ENCODE results near the gene CFP.
"Not testable (repeated sequence)": the region's sequence is repeated elsewhere in the genome, so short reads cannot be mapped to it uniquely, and the experiment has no call there.

Gene CFP

GRCh38 chrX:47629419-47630200 lies at the start of gene CFP:
TSS of gene CFP (minus strand) at chrX:47629930. CDS start at chrX:47629844, 86 bp downstream.
- DNase-seq (ENCODE audit: low read depth in 2 of 2), result no peak

GRCh38 chrX:47675959-47676859 lies 46.5 kb upstream of the CFP start:
- DNase-seq (ENCODE audit: low read depth in 2 of 2), result not testable (repeated sequence)

GRCh38 chrX:47674776-47675175 lies 45.0 kb upstream of the CFP start:
- DNase-seq (ENCODE audit: low read depth in 2 of 2), result no peak

- not testable (repeated sequence) for DNase-seq (ENCODE audit: low read depth in 2 of 2)
Measured at GRCh38 chrX:47665797-47666196, 36.1 kb upstream of the CFP start.

GRCh38 chrX:47664737-47665136 lies 35.0 kb upstream of the CFP start:
- DNase-seq (ENCODE audit: low read depth in 2 of 2), result no peak

DNA sequence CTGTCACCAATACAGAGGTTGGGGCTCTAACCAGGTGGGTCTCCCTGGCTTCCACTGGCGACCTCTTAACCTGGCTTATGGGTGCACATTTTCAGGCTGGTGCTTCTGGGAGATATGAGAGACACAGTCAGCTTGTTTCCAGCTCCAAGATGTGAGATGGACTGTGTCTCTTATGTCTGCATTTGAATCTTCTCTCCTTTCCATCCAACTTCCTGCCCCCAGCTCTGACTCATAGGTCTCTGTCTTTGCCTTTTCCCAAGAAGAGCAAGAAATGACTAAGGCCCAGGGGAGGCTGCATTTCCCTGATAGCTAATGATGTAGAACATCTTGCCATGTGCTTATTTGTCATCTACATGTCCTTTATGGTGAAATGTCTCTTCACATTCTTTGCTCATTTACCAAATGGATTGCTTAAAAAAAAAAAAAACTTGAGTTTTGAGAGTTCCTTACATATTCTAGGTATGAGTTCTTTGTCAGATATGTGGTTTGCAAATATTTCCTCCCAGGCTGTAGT lies 32.5 kb upstream of the CFP start:
- peak in 1 of 2 donors; percentile 29 for DNase-seq (ENCODE audit: low read depth in 2 of 2)

DNA sequence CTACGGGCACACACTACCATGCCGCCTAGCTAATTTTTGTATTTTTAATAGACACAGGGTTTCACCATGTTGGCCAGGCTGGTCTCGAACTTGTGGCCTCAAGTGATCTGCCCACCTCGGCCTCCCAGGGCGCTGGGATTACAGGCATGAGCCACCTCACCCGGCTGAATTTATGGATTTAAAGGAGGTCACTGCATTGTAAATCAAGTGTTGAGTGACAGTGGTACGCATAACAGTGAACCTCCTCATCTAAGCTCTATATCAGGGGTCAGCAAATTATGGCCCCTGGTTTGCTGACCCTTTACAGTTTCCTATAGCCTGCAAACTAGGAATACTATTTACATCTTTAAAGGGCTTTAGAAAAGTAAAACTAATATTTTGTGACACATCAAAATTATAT lies 31.8 kb upstream of the CFP start:
- DNase-seq (ENCODE audit: low read depth in 2 of 2), result no peak

DNA sequence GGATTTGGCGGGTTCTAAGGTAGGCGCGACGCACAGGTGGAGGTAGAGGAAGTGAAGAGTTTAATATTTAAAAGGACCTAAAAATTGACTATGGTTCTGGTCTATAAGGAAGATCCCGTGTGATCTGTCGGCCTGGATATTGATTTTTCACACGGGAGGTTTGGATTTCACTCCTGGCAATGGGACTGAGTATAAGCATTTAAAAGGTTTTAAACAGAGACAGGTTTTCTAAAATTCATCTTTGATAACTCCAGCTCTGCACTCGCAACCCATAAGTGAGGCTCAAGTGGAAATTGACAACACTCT lies 29.6 kb upstream of the CFP start:
- DNase-seq (ENCODE audit: low read depth in 2 of 2), result no peak

DNA sequence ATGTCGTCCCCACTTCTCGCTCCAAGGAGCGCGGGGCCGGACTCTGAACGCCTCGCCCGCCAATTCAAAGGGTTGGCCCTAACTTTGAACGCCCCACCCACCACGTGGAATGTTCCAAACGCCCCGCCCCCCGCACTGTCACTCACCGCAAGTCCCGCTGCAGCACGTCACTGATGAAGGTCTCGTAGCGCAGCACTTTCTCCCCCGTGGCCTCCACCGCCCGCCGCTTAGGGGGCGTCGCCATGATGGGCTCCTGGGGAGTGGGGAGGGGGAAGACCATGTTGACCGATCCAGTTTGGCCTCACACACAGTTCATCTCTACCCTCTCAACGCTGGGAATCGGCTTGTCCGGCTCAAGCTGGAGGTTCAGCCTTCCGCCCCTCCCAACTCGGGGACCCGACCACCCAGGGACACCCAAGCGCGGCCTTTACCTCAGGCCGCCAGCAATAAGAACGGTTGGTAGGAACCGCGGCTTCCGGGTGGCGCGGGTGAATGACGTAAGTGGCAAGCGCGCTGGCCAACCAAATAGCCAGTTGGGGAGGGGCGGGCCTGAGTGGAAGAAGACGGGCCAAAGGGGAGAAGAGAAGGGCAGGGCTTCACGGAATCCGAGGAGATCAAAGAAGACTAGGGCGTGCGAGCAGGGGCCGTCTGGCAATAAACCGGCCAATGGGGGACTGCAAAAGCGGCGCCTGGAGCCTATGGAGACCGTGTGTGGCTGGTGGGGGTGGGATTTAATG lies 29.1 kb upstream of the CFP start, which contains the start of gene UXT:
Gene UXT, minus strand, starts transcription at position 497 of the 737 bp plus-strand sequence. Its CDS starts 253 bp downstream, at position 244.
- DNase-seq (ENCODE audit: low read depth in 2 of 2), result peak; percentile 82 to 88

- no peak for DNase-seq (ENCODE audit: low read depth in 2 of 2)
Measured at GRCh38 chrX:47658301-47658683, 28.6 kb upstream of the CFP start.

DNA sequence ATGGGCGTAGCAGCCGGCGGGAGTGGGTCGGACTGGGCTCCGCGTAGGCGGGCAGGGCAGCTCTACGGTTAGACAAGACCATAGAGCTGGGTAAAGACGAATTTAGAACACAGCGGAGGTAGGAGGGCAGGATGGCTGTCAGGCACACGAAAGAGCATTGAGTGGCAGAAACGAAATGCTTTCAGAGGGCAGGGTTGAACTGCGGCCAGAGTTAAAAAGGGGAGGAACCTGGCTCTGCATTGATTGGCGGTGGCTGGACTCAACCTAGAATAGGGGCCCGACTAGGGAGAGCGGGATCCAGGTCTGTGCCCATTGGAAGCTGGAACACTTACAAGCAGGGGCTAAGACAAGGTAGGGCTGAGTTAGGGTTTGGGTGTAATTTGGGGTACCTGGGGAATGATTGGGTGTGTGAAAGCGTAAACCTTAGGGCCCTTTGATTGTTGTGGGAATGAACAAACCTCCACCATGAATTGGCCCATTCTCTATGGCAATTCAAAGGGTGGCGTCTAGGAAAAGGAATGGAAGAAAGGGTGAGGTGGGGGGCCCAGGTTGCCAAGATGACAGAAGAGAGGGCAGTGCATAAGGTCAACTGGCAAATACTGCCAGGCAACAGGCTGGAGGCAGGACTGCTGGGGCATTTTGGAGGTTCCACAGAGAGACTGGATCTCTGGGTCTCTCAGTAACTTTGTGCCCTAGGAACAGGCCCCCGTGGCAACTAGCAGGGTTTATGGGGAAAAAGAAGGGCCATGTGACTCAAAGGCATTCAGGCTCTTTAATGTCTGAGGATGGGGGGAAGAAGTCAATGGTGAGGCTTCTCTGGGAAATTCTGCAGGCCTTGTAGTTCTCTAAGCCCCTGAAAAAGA lies 21.5 kb upstream of the CFP start:
- no peak for DNase-seq (ENCODE audit: low read depth in 2 of 2)

GRCh38 chrX:47650164-47651042 lies 20.7 kb upstream of the CFP start, which contains the start of gene ELK1:
TSS of gene ELK1 (minus strand) at chrX:47650563. CDS start at chrX:47641441, 9,122 bp downstream.
- peak; percentile 70 to 79 for DNase-seq (ENCODE audit: low read depth in 2 of 2)

GRCh38 chrX:47649781-47650163 lies 20.0 kb upstream of the CFP start:
- DNase-seq (ENCODE audit: low read depth in 2 of 2), result no peak

- DNase-seq (ENCODE audit: low read depth in 2 of 2), result no peak
Measured at GRCh38 chrX:47649271-47649670, 19.5 kb upstream of the CFP start.

DNA sequence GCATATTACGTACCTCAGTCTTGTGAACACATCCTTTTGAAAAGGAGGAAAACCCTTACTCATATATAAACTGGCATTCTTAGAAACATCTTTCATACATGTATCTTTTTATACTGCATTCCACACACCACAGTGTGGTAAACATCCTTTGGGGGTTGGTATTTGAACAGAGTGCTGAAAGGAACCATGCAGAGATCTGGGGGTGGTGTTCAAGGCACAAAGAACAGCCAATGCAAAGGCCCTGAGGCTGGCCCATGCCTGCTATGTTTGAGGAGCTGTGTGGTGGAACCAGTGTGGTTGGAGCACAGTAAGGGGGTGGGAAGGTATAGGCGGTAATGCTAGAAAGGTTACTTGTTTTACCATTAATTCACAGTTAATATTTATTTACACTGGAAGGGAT lies 18.6 kb upstream of the CFP start:
- no peak for DNase-seq (ENCODE audit: low read depth in 2 of 2)

DNA sequence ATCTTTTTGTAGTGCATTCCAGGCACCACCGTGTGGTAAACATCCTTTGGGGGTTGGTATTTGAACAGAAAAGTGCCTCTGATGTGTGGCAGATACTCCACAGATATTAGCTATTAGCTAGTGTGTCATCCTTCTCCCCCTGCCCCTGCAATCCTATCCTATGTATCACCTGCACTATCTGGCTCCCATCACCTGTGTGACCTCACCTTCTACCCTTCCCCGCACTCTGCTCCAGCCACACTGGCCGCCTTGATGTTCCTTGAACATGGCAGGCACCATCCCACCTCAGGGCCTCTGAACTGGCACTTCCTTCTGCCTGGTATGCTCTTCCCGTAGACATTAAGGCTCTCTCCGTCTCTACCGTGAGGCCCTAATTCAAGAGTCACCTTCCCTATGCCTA lies 16.9 kb upstream of the CFP start:
- DNase-seq (ENCODE audit: low read depth in 2 of 2), result no peak

DNA sequence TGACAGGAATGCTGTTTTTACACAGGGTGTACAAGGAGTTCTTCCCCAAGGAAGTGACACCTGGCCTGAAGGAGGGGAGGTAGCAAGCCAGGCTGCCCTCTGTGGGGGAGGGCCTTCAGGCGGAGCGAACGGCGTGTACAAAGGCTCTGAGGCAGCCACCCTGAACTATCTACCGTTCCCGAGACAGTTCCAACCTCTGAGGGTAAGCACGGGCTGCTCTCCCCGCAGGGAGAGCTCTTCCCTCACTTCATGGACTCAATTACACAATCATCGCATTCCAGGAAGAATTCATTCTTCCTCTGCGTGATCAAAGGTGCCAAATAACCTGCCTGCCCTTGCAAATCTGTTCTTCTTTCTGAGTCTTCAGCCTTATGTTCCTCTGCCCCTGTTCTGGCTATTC lies 15.8 kb upstream of the CFP start:
- DNase-seq (ENCODE audit: low read depth in 2 of 2), result no peak

GRCh38 chrX:47644557-47645091 lies 14.9 kb upstream of the CFP start:
- no peak for DNase-seq (ENCODE audit: low read depth in 2 of 2)

GRCh38 chrX:47643926-47644325 lies 14.2 kb upstream of the CFP start:
- DNase-seq (ENCODE audit: low read depth in 2 of 2), result no peak

DNA sequence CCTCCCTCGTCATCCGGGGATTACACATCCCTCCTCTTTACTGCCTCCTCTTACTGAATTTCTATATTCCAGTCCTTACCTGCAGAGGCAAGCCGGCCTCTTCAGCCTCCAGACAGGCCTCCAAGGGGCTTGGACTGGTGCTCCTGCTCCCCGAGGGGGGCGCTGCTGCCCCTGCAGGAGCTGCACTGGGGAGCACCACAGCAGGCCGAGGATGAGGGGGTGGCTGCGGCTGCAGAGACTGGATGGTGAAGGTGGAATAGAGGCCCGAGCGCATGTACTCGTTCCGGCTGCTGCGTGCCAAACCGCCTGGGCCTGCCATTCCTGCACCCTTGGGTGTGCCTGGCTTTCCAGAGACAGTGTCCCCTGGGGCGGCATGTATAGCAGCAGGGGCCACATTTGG lies 9.1 kb upstream of the CFP start:
- no peak for DNase-seq (ENCODE audit: low read depth in 2 of 2)

Measured in stimulated activated CD8-positive, alpha-beta memory T cell treated with anti-CD3 and anti-CD28 coated beads, Interleukin-2, amount 100 ng/mL, for 48 hours (primary cell).